ENCODE data around the gene MAP3K20.

GRCh38 chr2:173030561-173031490 lies 44.8 kb upstream of the MAP3K20 start:
- TF ChIP-seq CTCF (IDR thresholded peaks at IDR 0.05) (no peak), POLR2A (IDR thresholded peaks at IDR 0.05) (no peak)

All from Peyer's patch (tissue), 4 donors.